Gastrocnemius medialis (tissue), 4 donors: ENCODE data around the gene ZNF730.

ENCODE experiments used
- POLR2A ChIP-seq, 2 donors: fragments of 450-650 bp; IDR thresholded peaks; one replicate each; pipeline ENCODE4 v1.6.1; 2017; ENCODE audit warnings: antibody characterized with exemption in 2 of 2, mild to moderate bottlenecking in 2 of 2, moderate library complexity in 2 of 2
- TF ChIP-seq, protein P1 (sequence below), 5 experiments: fragments of 450-650 bp in 3 of 5; fragments of 200-600 bp in 2 of 5; sonication (generic) in 2 of 5; IDR thresholded peaks in 4 of 5; conservative IDR thresholded peaks in 1 of 5; 1 replicate in 4 of 5; 2 replicates in 1 of 5; pipeline ENCODE4 v1.5.1; 2016 to 2019; ENCODE audit warnings: antibody characterized with exemption in 5 of 5, mild to moderate bottlenecking in 3 of 5, moderate library complexity in 3 of 5

DNA sequence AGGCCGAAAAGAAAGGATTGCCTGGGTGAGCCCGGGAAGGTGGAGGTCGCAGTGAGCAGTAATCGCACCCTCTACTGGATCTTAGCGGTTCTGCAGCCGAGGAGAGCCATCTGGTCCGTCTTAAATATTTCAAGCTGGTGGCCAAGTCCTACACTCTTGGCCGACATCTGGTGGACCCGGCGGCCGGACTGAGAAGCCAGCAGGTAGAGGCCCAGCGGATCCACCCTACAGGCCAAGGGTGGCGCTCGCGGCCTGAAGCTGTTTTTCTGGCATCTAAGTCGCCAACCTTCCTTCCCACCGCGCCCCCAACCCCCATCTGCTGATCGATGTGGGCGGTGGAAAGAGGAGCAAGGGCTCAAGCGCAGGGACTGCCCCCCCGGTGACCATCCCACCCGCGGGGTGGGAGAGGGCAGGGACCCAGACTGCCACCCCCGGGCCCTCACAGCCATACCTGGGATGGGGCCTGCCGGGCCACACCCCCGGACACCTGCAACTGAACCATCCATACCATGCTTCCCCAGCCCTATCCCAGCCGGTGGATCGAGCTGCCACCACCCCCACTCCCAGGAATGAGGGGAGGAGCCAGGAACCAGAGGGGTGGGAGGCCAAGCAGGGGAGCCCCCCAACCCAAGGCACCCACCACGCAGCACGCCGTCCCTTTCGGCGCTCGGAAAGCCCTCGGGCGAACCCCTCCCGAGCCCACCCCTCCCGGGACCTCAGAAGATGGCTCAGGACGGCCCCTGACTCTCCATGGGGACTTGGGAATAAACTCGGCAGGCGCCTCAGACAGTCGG is 46.3 kb upstream of the ZNF730 start:
- TF ChIP-seq, protein P1, sequence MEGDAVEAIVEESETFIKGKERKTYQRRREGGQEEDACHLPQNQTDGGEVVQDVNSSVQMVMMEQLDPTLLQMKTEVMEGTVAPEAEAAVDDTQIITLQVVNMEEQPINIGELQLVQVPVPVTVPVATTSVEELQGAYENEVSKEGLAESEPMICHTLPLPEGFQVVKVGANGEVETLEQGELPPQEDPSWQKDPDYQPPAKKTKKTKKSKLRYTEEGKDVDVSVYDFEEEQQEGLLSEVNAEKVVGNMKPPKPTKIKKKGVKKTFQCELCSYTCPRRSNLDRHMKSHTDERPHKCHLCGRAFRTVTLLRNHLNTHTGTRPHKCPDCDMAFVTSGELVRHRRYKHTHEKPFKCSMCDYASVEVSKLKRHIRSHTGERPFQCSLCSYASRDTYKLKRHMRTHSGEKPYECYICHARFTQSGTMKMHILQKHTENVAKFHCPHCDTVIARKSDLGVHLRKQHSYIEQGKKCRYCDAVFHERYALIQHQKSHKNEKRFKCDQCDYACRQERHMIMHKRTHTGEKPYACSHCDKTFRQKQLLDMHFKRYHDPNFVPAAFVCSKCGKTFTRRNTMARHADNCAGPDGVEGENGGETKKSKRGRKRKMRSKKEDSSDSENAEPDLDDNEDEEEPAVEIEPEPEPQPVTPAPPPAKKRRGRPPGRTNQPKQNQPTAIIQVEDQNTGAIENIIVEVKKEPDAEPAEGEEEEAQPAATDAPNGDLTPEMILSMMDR (IDR thresholded peaks at IDR 0.05 in 4 of 5, conservative IDR thresholded peaks at IDR 0.05 in 1 of 5), result peak in 2 of 5 experiments; percentile 25 to 41
- TF ChIP-seq POLR2A (IDR thresholded peaks at IDR 0.05), result no peak
